GM21528 (cell line): ENCODE results near the gene HYAL2.

Source experiments
- ATAC-seq: cut with Tn5 transposase; IDR thresholded peaks from one replicate; pipeline ENCODE4 v1.9.1; 2021; ENCODE audit warnings: mild to moderate bottlenecking, moderate library complexity; ENCODE audit not compliant: unreplicated experiment, low FRiP score

The HYAL2 gene

DNA sequence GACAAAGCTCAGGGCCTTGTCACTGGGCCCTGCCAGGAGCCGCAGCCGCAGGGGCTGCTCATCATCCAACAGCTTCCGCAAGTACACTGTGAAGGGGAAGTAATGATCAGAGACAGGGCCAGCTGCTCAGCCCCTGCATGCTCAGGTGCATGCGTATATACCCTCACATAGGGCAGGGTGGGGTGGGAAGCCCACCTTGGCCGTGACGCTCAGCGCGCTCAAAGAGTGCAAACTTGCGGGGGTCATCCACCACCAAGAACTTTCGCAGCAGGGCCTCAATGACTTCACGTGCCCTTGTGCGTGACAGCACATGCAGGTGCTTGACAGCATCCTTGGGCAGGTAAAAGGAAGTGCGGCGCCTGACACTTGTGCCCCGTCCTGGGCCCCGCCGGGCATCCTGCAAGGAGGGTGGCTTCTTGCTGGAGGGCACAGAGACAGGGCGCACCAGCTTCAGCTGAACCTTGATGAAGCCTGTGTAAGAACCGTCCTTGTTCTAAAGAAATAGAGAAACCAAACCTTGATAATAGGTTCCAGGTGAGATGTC, 8.9 kb upstream of the HYAL2 start:
- ATAC-seq: no peak

DNA sequence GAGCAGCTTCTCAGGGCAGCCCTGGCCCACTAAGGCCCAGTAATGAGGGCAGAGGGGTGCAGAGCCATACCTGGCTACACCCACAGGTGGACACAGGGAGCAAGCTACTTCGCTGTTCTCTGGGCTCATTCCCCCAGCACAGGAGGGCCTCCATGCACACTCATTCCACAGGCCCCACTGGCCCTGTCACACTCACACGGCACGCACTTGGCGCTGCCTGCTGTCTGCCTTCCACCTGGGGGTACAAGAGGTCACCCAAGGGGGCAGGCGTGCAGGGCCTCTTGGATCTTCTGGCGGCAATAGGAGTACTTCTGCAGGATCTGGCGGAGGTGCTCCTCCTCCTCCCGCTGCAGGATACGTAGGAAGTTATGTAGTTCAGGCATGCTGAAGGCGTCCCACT, 7.8 kb upstream of the HYAL2 start:
- ATAC-seq: no peak

DNA sequence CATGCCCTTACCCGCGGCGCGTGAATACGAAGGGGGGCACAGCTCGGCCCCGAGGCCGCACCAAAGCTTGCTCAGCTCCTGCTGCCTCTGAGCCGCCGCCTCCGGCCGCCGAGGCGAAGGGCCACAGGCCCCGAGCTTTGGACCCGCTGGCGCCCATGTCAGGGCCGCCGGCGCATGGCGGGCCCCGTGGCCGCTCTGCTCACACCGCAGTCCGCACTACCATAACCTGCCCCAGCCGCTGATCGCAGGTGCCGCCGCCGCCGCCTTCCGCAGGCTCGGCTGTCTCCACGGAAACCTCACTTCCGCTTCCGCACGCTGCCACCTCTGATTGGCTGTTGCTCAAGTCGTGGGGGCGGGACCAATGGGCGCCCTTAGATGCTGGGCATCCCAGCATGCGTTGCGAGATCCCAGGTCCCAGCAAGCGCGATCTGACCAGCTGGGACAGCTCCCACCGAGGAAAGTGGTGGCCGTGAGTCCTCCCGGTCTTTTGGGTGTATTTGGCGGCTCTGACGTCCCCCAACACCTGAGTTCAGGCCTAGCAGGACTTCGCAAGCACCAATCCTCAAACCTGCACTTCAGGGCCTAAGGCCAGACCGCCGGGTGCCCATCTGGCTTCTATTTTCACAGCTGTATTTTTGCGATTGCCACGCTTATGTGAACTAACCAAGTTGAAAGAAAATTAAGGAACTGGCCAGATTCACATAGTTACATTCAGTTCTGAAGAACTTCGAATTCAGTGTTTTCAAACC, 5.6 kb upstream of the HYAL2 start, which contains the start of gene TUSC2:
TUSC2 (minus strand) TSS at position 281 of the 749 bp plus-strand sequence; CDS start at position 157, 124 bp downstream.
- ATAC-seq: peak; percentile 74

DNA sequence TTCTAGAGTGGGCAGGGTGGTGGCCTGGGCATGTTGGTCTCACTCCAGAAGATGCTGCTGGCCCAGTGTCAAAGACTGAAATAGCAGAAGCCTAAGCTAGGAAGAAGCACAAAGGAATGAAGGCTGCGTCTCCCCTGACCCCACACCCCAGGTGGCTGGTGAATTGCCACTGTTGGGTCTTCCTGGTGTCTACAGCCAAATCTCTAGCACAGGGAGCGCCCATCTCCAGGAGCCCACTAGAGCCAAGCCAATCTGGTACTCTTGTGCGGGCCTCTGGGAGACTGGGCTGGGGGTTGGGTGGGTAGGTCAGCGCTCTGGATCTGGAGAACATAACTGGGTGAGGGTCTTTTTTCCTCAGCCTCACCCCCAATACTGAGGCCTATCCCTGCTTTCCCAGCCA, 4.6 kb upstream of the HYAL2 start:
- no peak for ATAC-seq

DNA sequence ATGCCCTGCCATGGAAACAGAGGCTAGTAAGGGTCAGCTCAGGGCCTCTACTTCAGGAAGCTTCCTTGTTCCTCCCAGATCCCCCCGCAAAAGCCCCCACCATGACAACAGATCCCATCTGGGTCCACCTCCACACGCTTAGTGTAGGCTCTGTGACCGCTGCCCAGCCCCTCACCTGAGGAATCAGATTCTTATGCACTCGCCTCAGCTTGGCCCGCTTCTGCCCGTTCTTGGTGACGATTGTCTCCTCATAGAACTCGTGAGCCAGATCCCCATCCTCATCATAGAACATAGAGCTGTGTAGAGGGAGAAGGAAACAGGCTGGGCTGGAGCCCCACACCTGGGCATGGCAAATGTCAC, 3.6 kb upstream of the HYAL2 start:
- ATAC-seq: no peak

DNA sequence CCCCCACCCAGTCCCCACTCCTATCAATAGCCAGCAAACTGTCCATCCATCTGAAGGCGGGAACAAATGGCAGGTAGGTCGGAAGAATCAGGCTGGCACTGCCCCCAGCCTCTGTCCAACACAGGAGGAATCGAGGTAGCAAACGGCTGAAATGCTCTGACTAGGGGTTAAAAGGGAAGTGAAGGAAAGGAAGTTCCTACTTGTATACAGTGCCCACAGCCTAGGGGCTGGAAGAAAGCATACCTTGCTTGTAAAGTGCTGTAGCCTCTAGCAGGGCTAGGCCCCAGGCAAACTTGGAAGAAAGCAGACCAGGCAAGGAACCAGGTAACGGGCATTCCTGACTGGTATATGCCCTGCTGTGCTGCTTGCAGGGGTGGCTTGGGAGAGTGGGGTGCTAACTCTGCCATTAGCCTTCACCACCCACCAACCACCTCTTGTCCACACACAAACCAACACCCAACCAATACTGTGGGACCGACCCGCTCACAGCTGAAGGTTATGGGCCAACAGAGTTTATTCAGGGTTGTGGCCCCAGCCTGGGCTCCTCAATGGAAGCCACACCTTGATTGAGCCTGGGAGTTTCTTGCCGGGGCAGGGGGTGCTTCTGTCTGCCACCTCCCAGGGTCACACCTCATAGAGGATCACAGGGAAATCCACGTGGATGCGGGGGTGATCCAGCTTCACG, 3.1 kb upstream of the HYAL2 start:
- ATAC-seq: no peak

DNA sequence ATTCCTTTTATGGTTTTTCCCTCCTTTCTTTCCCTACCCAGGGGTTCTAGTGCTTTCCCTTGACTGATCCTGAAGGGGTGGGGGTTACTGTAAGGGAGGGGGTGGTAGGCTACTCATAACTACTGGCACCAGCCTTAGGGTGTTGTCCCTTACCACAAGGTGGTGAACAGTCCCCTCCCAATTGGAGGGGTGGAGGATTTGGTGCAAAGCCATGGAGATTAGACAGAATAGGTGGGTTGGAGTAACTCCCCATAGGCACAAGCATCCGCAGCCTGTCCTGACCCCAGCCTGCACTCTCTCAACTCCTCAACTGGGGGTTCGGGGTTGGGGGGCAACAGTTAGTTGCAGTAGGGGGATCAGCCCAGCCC, 2.6 kb upstream of the HYAL2 start:
- no peak for ATAC-seq

DNA sequence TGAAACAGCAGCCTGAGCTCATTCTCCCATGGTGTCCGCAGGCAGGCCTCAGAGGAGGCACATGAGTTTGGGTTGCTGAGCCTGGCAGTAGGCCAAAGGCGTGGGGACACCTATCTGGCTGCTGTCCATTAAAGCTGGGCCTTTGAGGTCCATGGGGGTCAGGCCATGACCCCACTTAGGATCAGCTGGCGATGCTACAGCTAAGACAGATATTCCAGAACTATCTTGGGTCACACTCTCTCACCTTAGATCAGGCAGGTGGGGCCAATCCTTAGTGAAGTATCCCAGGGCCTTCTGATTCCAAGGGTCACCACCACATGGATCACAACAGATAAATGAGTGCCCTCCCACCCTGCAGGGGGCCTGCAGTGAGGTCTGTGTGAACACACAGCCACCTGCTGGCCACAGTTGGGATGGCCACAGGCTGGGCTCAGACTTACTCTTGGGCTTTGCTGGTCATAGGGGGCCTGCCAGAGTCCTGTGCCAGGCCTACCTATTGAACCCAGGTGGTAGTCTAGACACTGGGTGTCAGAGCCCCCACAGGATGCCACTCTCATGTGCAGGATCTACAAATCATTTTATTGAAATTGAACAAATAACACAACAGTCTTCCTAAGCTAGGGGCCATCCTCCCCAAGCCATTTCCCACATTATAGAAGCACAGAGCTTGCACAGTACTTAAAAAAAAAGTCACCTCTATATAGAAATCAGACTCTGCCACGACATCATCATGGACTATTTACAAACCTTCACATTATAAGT, 2.0 kb upstream of the HYAL2 start:
- ATAC-seq: no peak

DNA sequence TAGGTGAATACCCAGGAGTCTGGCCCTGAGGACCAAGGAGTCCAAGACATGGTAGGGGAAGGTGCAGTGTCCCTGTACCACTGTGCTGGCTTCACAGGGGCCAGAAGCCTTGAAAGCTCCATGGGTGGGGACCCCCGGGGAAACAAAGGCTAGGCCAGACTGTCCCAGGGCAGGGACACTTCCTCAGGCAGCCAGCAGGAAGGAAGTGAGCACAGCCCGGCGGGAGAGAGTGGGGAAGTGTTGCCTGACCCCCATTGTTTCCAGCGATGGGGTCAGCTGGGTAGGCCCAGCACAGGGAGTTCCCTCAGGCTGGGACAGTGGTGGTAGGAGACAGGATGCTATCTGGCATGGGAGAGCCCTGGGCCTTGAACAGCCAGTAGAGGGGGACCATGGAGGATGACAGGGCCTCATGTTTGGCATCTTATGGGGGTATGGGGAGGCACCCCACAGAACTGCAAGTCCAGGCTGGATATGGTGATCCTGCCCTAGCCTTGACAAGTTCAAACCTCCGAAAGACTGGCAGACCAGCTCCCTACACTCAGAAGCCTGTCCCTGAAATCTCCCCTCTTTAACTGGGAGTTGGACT, 1.2 kb upstream of the HYAL2 start:
- no peak for ATAC-seq

DNA sequence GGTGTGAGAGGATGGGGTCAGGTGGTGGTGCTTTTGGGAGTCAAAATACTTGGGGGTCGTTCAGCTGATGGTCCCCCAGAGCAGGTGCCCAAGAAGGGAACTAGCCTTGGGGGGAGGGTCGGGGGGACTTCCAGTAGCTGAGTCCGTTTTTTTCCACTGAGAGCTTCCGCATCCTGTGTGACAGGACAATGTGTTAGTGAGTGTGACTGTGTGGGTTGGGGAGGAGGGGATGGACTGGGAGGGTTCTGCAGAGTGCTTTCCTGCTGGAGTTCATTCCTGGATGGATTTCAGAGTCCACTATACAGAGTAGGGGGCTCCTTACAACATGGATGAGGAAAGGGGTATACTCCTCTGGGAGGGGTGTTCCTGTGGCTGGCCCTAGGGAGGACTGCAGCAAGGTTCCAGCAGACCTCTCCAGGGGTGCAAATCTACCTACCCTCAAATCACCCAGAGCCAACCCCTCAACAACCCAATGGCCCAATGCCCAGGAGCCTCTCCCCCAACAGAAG, 601 bp upstream of the HYAL2 start:
- no peak for ATAC-seq

DNA sequence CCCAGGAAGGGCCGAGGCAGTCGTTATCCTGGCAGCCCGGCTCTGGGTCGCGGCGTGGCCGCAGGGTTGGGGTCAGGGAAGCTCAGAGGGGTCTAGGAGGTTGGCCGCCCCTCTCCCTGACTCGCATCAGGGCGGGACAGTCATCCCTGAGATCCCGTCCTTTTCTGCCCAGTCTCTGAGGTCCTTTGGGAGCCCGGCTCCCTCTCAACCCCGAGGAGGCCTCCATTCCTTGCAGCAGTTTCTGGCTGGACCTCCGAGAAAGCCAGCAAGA, 495 bp downstream of the HYAL2 start:
- no peak for ATAC-seq

DNA sequence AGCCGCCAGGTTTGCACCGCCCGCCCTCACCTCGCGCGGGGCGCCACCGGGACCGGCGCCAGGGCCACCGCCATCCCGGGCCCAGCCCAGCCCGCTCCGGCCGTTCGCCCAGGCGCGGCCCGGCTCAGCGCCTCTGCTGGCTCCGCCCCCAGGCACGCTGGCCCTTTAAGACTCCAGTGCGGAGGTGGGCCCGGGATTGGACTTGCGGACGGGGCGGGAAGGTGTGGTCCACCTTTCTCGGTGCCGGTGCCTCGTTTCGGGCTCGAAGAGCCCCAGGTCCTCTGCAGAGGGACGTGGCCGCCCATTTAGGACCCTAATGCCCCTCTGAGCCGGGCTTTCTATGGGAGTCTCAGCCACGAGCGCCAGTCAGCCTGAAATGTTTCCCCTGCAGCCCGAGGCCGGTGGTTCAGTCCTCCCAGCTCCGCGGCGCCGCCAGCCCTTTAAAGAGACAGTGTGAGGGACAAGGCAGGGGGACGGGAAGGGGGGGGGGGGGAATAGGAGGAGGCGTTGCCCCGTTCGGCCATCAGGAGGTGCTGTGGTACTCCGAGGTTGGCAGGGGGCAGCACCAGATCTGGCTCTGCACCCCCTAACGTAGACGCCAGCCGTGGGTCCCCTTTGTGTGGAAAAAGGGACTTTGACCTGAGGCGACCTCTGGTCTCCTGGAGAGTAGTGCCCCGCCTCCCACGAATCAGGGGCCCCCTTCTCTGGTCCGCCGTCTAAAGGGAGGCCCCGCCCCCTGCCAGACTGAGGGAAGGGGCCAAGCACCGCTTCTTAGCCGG, 1.0 kb downstream of the HYAL2 start:
- peak; percentile 74 for ATAC-seq

DNA sequence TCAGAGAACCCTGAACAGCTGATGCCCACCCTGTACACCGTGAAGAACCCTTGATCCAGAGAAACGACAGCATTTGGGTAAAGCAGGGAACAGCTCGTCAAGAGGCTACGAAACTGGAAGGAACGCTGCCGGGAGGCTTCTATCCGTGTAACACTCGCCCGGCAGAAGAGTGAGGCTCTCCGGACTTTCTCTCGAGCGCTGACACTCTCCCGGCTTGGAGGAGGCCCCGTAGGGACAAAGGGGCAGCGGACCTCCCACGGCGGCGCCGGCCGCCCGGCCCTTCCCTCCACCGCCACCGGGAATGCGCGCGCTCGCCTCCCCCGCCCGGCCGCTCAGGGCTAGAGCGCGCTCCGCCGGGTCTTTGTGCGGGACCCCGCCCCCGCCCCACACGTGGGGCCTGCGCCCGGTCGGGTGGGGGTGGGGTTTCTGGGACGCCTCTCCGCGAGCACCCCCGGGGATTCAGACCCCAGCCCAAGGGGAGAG, 1.7 kb downstream of the HYAL2 start:
- peak; percentile 41 for ATAC-seq

DNA sequence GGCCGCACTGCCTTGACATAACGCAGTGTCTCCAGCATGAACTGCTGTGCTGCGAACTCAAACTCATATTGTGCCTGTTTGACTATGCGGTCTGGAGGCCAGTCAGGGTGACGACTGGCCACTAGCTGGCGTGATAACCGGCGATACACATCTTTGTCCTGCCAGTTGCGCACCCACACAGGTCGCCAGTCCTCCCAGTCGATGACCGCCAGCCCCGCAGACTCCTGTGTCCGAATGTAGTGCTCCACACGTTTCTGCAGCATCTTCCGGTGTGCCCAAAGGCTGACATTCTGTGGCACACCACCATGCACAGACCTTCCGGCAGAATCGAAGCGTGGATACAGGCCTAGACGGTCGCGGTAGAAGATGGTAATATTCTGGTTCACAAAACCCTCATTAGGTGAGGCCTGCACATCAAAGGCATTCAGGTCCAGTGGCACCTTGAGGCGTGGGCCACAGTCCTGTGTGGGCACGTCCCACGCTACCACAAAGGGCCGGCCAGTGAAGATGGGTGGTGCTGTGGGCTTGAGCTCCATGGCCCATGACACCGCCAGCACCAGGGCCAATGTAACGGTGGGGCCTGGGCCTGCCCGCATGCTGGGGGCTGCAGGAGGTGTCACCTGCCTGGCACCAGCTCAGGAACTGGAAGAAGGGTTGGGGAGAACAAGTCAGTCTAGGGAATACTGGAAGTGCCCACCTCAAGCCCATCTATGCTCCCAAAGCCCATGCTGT, 2.5 kb downstream of the HYAL2 start:
- no peak for ATAC-seq

DNA sequence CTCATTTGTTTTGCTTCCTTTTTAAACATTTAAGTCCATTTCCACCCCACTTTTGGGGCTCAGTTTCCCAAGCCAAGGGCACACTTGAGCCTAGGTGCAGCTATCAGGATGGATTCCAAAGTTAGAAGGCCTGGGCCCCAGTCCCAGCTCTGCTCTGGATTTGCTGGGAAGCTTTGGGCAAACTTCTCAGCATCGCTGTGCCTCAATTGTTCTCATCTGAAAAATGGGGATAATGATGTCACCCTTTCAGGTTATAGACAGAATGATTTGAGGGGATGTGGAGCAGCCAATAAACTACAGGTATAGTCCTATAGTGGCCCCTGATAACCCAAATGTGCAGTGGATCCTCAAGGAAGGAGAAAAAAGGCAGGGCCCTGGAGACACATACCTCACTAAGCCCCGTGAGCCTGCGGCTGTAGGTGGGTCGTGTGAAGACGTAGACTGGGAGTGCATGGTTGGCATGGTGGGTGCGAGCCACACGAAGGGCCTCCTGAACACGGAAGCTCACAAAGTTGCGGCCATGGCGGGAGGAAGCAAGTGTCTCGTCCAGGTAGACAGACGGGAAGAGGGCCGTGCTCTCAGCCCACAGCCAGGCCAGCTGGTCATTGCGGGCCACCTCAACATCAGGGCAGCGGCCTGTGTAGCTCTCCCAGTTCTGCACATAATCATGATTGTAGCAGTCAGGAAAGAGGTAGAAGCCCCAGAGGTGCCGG, 3.2 kb downstream of the HYAL2 start:
- ATAC-seq: no peak

DNA sequence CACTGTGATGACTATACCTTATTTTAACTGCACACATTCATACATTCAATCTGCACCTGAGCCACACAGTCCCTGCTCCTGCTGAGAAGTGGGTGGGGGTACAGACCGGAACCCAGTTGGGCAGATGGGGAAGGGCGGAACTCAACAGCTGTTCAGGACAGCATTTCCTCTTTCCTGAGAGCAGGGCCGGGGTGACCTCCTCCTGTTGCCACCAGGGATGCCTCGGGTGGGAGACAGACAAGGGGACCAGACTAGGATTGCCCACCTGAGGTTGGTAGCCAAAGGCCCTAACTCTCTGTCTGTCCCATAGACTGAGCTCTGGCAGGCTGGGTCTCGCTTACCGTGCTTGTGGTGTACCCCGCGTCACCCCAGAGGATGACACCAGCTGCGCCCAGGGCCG, 3.9 kb downstream of the HYAL2 start:
- no peak for ATAC-seq

DNA sequence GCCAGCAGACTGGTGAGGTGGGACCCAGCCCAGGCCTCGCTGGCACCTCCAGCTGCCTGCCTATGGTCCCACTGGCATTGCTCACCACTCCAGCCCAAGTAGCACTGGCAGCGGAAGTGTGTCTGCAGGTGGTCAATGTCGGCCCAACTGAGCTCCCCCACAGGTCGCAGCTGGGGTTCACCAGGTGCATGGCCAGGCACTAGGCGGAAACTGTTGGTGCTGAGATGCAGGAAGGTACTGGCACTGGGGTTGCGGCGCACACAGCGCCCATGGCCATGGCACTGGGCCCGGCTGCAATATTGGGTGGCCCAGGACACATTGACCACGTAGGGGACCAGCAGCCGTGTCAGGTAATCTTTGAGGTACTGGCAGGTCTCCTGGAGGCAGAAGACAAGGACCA, 4.4 kb downstream of the HYAL2 start:
- ATAC-seq: no peak

DNA sequence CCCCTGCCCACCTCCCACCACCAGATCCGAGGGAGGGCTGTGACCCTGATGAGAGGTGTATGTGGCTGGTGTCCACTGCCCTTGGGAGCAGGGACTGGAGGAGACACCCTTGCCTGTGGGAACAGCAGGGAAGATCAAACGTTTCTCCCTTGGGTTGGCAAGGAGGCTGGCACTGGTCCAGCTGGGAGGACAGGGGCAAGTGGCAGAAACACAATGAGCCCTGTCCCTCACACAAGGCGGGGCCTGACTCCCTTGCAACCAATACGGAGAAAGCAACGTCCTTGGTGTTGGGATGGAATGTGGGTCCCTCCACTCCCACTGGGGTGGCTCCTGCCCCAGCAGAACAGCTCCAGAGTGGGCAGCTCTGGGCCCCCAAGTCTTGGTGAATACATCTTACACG, 5.2 kb downstream of the HYAL2 start:
- ATAC-seq: no peak
